ENCODE measurements around the gene NAALADL2. TPM values are rescaled to one million over a fixed set of nuclear protein-coding genes. Genes with fewer than 3 reads are reported as not detected.

The NAALADL2 gene
- total and polyA plus RNA-seq, 9 of the 15 experiments (the other 6 are each of a cell fraction or from before 2014, with no cell fraction given), result 0.29 to 1.1 (median 0.79) TPM; not detected in 1

DNA sequence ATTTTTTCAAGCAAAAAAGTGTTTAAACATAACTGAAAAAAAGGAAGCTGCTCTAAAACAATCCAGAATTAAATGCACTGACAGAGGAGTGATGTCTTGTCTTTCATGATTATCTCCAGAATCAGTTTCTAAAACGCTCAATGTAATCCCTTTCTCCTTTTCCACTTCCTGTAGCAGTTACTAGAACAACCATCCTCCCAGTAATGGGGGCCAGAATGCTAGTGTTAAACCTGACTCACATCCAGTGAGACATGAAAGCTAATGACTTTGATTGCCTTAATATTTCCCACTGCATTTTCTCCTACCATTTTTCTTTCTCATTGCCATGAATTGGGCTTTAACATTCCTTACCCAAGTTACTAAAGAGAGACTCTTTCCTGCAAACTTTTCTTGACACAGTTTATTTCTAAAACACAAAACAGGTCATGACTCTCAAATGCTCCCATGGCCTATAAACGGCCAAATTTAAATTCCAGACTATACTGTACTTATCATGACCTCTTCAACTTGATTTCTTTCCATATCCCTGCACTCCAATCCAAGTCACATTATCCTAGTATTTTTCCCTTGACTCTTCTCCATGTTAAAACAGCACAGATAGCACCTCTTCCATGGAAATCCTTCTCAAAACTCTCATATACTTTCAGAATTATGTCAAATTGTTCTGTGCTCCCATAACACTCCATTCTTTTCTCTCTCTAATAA lies 341.4 kb downstream of the NAALADL2 start:
- DNase-seq (ENCODE audit: extremely low read depth in 1 of 4, low spot score in 3 of 4), result no peak
- no peak for ATAC-seq
- in situ Hi-C loops (cut with MboI), result no loop called here
- H3K79me2 ChIP-seq (ENCODE audit: control insufficient read depth, insufficient read depth, low read length), result no peaks in the 10 kb centered on the region
- FAIRE-seq, result no peak
- POLR2A ChIA-PET, result no interaction called here
- no peak overlapping the region for H3K4me2 ChIP-seq (ENCODE audit: insufficient read depth, low read length)
- H3K27ac ChIP-seq (ENCODE audit: extremely low read depth, low read depth, low read length), result no peak overlapping the region
- H4K20me1 ChIP-seq (replicated peaks; ENCODE audit: control insufficient read depth, insufficient read depth, low read length), result no peaks in the 10 kb centered on the region
- CTCF ChIA-PET (ENCODE audit: low intra/inter-chr PET ratio), result no interaction called here
- no TSS peak for BruUV-seq (replicated peaks)
- no peaks in the 10 kb centered on the region for H3K4me1 ChIP-seq (replicated peaks in 1 of 2; ENCODE audit: control insufficient read depth in 2 of 2, insufficient read depth in 2 of 2, low read length in 2 of 2)
- no peaks in the 10 kb centered on the region for H3K9me1 ChIP-seq (ENCODE audit: control insufficient read depth, insufficient read depth, low read length)
- TF ChIP-seq ZKSCAN1 (IDR thresholded peaks at IDR 0.05; ENCODE audit: low read depth, low read length) (no peak), RUNX1 (IDR thresholded peaks at IDR 0.05; ENCODE audit: low read depth) (no peak), MECOM (CRISPR knock-in tag; IDR thresholded peaks at IDR 0.05) (no peak), ZFP36 (IDR thresholded peaks at IDR 0.05; ENCODE audit: low read depth, low read length, partially characterized antibody) (no peak), ZNF24 (IDR thresholded peaks at IDR 0.05) (no peak), HDAC3 (IDR thresholded peaks at IDR 0.05; ENCODE audit: borderline replicate concordance, partially characterized antibody) (no peak), PCBP2 (IDR thresholded peaks at IDR 0.05; ENCODE audit: low read depth, low read length, poor library complexity, severe bottlenecking) (no peak), GABPB1 (CRISPR knock-in tag; IDR thresholded peaks at IDR 0.05) (no peak)
- TF ChIP-seq, protein P1, sequence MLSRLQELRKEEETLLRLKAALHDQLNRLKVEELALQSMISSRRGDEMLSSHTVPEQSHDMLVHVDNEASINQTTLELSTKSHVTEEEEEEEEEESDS (CRISPR knock-in tag; IDR thresholded peaks at IDR 0.05), result no peak
- TF ChIP-seq, protein P2, sequence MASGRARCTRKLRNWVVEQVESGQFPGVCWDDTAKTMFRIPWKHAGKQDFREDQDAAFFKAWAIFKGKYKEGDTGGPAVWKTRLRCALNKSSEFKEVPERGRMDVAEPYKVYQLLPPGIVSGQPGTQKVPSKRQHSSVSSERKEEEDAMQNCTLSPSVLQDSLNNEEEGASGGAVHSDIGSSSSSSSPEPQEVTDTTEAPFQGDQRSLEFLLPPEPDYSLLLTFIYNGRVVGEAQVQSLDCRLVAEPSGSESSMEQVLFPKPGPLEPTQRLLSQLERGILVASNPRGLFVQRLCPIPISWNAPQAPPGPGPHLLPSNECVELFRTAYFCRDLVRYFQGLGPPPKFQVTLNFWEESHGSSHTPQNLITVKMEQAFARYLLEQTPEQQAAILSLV (tag; IDR thresholded peaks at IDR 0.05), result no peak
- TF ChIP-seq, protein P3, sequence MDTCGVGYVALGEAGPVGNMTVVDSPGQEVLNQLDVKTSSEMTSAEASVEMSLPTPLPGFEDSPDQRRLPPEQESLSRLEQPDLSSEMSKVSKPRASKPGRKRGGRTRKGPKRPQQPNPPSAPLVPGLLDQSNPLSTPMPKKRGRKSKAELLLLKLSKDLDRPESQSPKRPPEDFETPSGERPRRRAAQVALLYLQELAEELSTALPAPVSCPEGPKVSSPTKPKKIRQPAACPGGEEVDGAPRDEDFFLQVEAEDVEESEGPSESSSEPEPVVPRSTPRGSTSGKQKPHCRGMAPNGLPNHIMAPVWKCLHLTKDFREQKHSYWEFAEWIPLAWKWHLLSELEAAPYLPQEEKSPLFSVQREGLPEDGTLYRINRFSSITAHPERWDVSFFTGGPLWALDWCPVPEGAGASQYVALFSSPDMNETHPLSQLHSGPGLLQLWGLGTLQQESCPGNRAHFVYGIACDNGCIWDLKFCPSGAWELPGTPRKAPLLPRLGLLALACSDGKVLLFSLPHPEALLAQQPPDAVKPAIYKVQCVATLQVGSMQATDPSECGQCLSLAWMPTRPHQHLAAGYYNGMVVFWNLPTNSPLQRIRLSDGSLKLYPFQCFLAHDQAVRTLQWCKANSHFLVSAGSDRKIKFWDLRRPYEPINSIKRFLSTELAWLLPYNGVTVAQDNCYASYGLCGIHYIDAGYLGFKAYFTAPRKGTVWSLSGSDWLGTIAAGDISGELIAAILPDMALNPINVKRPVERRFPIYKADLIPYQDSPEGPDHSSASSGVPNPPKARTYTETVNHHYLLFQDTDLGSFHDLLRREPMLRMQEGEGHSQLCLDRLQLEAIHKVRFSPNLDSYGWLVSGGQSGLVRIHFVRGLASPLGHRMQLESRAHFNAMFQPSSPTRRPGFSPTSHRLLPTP (IDR thresholded peaks at IDR 0.05; ENCODE audit: borderline replicate concordance, extremely low read depth, insufficient read length), result no peak
- TF ChIP-seq, protein P4, sequence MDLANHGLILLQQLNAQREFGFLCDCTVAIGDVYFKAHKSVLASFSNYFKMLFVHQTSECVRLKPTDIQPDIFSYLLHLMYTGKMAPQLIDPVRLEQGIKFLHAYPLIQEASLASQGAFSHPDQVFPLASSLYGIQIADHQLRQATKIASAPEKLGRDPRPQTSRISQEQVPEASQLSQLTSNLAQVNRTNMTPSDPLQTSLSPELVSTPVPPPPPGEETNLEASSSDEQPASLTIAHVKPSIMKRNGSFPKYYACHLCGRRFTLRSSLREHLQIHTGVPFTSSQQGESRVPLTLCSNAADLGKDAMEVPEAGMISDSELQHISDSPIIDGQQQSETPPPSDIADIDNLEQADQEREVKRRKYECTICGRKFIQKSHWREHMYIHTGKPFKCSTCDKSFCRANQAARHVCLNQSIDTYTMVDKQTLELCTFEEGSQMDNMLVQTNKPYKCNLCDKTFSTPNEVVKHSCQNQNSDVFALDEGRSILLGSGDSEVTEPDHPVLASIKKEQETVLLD (IDR thresholded peaks at IDR 0.05), result no peak
- no peaks in the 10 kb centered on the region for H3K36me3 ChIP-seq (ENCODE audit: control insufficient read depth, insufficient read depth, low read length)
- H3K27me3 ChIP-seq (ENCODE audit: control insufficient read depth in 2 of 2, insufficient read depth in 2 of 2, low read length in 2 of 2), result no peaks in the 10 kb centered on the region
- H3K4me3 ChIP-seq, result no peak overlapping the region
- H3K9ac ChIP-seq (ENCODE audit: insufficient read depth in 1 of 2, low read depth in 2 of 2, low read length in 2 of 2), result no peak overlapping the region
- 0% methylated on average over 2 of the region's 2 CpGs for WGBS (ENCODE audit: insufficient coverage, low coverage, missing lambda C conversion rate)
- H3K9me3 ChIP-seq (replicated peaks; ENCODE audit: control insufficient read depth, insufficient read depth, low read depth, low read length), result no peaks in the 10 kb centered on the region; the same call in 1 of the 2 replicates
- intact Hi-C loops (cut with micrococcal nuclease), result no loop called here
- no peak overlapping the region for H2AFZ ChIP-seq (ENCODE audit: low read depth, low read length)
